ENCODE results near the gene CHMP6.

The CHMP6 gene

GRCh38 chr17:80992077-80992947 is 671 bp downstream of the CHMP6 start:
- DNase-seq (ENCODE audit: low spot score) = no peak

- DNase-seq (ENCODE audit: low spot score) = no peak
These were observed 1.4 kb downstream of the CHMP6 start for GRCh38 chr17:80992948-80993624.

- DNase-seq (ENCODE audit: low spot score) = no peak
These were observed 3.5 kb downstream of the CHMP6 start for GRCh38 chr17:80995131-80995530.

GRCh38 chr17:80996422-80997305 is 5.0 kb downstream of the CHMP6 start:
- DNase-seq (ENCODE audit: low spot score) = no peak

- no peak for DNase-seq (ENCODE audit: low spot score)
These were observed 5.9 kb downstream of the CHMP6 start for GRCh38 chr17:80997424-80998117.

- DNase-seq (ENCODE audit: low spot score) = no peak
These were observed 6.6 kb downstream of the CHMP6 start for GRCh38 chr17:80998118-80998747.

GRCh38 chr17:80998748-80999535 is 7.3 kb downstream of the CHMP6 start:
- no peak for DNase-seq (ENCODE audit: low spot score)

- no peak for DNase-seq (ENCODE audit: low spot score)
These were observed 8.1 kb downstream of the CHMP6 start for GRCh38 chr17:80999536-81000333.

- no peak for DNase-seq (ENCODE audit: low spot score)
These were observed 8.6 kb downstream of the CHMP6 start for GRCh38 chr17:81000334-81000630.

GRCh38 chr17:81000631-81001357 is 9.2 kb downstream of the CHMP6 start:
- DNase-seq (ENCODE audit: low spot score) = no peak

- no peak for DNase-seq (ENCODE audit: low spot score)
These were observed 10.4 kb downstream of the CHMP6 start for GRCh38 chr17:81002013-81002384.

- peak; percentile 67 for DNase-seq (ENCODE audit: low spot score)
These were observed 11.0 kb downstream of the CHMP6 start for GRCh38 chr17:81002409-81003361.

- no peak for DNase-seq (ENCODE audit: low spot score)
These were observed 12.3 kb downstream of the CHMP6 start for GRCh38 chr17:81003711-81004475.

GRCh38 chr17:81006891-81007290 is 15.2 kb downstream of the CHMP6 start:
- DNase-seq (ENCODE audit: low spot score) = no peak

GRCh38 chr17:81008140-81008539 is 16.5 kb downstream of the CHMP6 start:
- DNase-seq (ENCODE audit: low spot score) = no peak

GRCh38 chr17:81009136-81009535 is 17.5 kb downstream of the CHMP6 start:
- DNase-seq (ENCODE audit: low spot score) = no peak

- no peak for DNase-seq (ENCODE audit: low spot score)
These were observed 19.3 kb downstream of the CHMP6 start for GRCh38 chr17:81010935-81011334.
